Activated T-helper 17 cell treated with anti-CD3 and anti-CD28 coated beads, Interleukin-2, amount 50 U/mL, for 72 hours (primary cell): ENCODE data around the gene RBM10. TPM values are rescaled to one million over a fixed set of nuclear protein-coding genes. Genes with fewer than 3 reads are reported as not detected.

ENCODE experiments used
- ATAC-seq: fragments of 150-1000 bp; cut with Tn5 transposase; replicated peaks from 2 replicates; pipeline ENCODE4 v1.10.0; 2021; ENCODE audit warnings: mild to moderate bottlenecking, moderate library complexity
- H3K27ac Mint-ChIP-seq: one replicate; pipeline ENCODE4 v1.8.0; 2022; ENCODE audit warnings: mixed read lengths
- H3K27me3 Mint-ChIP-seq: one replicate; pipeline ENCODE4 v1.8.0; 2022; ENCODE audit warnings: mixed read lengths
- H3K36me3 Mint-ChIP-seq: one replicate; pipeline ENCODE4 v1.8.0; 2022; ENCODE audit warnings: low read depth, mild to moderate bottlenecking, mixed read lengths
- H3K4me1 Mint-ChIP-seq: one replicate; pipeline ENCODE4 v1.8.0; 2022; ENCODE audit warnings: mixed read lengths
- H3K4me3 Mint-ChIP-seq: one replicate; pipeline ENCODE4 v1.8.0; 2022; ENCODE audit warnings: mild to moderate bottlenecking, mixed read lengths
- H3K9me3 Mint-ChIP-seq: one replicate; pipeline ENCODE4 v1.8.0; 2022; ENCODE audit warnings: mixed read lengths
- total RNA-seq, 2 donors: library from RNA; stranded (reverse); gene quantifications; one replicate each; pipeline ENCODE4 v1.2.3, GENCODE V29; 2022

Gene RBM10
- total RNA-seq, 2 donors from 2014 or later, result 54.3 to 57.9 TPM

DNA sequence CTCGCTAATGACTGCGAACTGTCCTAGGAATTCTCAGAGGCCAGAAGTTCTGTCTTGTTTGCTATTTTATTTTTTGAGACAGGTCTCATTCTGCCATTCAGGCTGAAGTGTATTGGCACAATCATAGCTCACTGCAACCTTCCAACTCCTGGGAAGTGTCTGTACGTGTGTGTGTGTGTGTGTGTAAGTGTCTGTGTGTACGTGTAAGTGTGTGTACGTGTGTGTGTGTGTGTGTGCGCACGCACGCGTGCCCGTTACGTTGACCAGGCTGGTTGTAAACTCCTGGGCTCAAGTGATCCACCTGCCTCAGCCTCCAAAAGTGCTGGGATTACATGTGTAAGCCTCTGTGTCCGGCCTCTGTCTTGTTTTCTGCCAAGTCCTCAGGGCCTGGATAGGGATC lies 63.1 kb downstream of the RBM10 start:
- no peaks in the 10 kb centered on the region for H3K27me3 Mint-ChIP-seq
- peaks cover 97% of the 10 kb centered on the region for H3K36me3 Mint-ChIP-seq
- no peaks in the 10 kb centered on the region for H3K9me3 Mint-ChIP-seq
- H3K4me1 Mint-ChIP-seq, result peaks cover 6% of the 10 kb centered on the region
- H3K27ac Mint-ChIP-seq, result no peak overlapping the region
- no peak overlapping the region for H3K4me3 Mint-ChIP-seq
- no peak for ATAC-seq

DNA sequence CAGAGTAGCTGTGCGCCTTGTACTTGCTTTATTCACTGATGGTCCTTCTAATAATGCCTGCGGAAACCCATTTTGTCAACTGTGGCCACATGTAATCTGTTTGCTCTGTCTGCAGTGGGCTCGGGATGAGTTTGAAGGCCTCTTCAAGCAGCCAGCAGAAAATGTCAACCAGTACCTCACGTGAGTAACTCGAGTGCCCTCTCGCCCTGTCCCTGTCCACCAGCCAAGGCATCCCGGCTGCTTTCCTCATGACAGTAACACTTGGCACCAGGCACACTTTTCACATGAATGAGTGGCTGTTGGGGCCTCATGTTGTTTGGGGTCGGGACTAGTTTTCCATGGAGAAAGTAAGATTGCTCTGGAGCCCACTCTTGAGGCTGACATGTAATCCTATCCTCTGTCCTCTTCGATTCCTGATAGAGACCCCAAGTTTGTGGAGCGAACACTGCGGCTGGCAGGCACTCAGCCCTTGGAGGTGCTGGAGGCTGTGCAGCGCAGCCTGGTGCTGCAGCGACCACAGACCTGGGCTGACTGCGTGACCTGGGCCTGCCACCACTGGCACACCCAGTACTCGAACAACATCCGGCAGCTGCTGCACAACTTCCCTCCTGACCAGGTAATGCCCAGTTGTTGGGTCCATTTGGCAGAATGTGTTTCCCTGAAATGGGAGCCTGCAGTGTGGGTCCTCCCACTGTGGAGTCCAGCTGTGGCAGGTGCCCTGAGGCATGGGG lies 64.7 kb downstream of the RBM10 start:
- no peaks in the 10 kb centered on the region for H3K9me3 Mint-ChIP-seq
- no peaks in the 10 kb centered on the region for H3K27me3 Mint-ChIP-seq
- no peak for ATAC-seq
- no peak overlapping the region for H3K4me3 Mint-ChIP-seq
- H3K27ac Mint-ChIP-seq, result no peak overlapping the region
- H3K36me3 Mint-ChIP-seq, result peaks cover 97% of the 10 kb centered on the region
- peaks cover 5% of the 10 kb centered on the region for H3K4me1 Mint-ChIP-seq

- Mint-ChIP-seq H3K36me3 (peaks cover 96% of the 10 kb centered on the region), H3K27ac (no peak overlapping the region), H3K27me3 (no peaks in the 10 kb centered on the region), H3K4me1 (peaks cover 1% of the 10 kb centered on the region), H3K4me3 (no peak overlapping the region), H3K9me3 (no peaks in the 10 kb centered on the region)
- no peak for ATAC-seq
These were observed 65.8 kb downstream of the RBM10 start for GRCh38 chrX:47210661-47211425.

DNA sequence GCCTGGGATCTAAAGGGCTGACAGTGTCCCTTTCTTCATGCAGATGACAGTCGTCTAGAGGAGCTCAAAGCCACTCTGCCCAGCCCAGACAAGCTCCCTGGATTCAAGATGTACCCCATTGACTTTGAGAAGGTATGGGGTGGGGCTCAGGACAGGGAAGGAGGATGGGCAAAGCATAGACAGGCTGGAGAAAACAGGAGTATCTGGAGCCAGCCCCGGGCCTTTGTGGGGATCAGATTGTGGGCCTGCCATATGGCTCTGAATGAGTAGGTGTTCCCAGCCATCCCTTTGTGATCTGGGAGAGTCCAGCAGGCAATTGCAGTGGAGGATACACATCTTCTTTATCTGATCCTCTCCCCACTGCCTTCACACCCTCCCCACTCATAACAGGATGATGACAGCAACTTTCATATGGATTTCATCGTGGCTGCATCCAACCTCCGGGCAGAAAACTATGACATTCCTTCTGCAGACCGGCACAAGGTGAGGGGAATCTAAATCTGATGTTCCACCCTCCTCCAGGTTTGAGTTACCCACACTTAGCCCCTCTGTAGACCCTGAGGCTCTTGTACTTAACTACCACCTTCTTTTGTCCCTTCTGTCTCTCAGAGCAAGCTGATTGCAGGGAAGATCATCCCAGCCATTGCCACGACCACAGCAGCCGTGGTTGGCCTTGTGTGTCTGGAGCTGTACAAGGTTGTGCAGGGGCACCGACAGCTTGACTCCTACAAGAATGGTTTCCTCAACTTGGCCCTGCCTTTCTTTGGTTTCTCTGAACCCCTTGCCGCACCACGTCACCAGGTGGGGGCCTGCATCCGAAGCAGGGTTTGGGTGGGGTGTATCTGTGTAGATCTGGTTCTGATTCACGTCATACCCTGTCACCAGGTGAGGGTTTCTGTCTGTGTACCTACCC lies 67.6 kb downstream of the RBM10 start:
- H3K27me3 Mint-ChIP-seq, result no peaks in the 10 kb centered on the region
- H3K27ac Mint-ChIP-seq, result peak overlapping the region; percentile 45
- H3K36me3 Mint-ChIP-seq, result peaks cover 92% of the 10 kb centered on the region
- no peak for ATAC-seq
- H3K9me3 Mint-ChIP-seq, result no peaks in the 10 kb centered on the region
- peaks cover 17% of the 10 kb centered on the region for H3K4me1 Mint-ChIP-seq
- no peak overlapping the region for H3K4me3 Mint-ChIP-seq

GRCh38 chrX:47214435-47215077 lies 69.5 kb downstream of the RBM10 start:
- H3K27me3 Mint-ChIP-seq, result no peaks in the 10 kb centered on the region
- no peak for ATAC-seq
- H3K4me1 Mint-ChIP-seq, result peaks cover 21% of the 10 kb centered on the region
- no peak overlapping the region for H3K27ac Mint-ChIP-seq
- peaks cover 92% of the 10 kb centered on the region for H3K36me3 Mint-ChIP-seq
- no peaks in the 10 kb centered on the region for H3K9me3 Mint-ChIP-seq
- H3K4me3 Mint-ChIP-seq, result no peak overlapping the region

GRCh38 chrX:47215291-47215900 lies 70.4 kb downstream of the RBM10 start:
- H3K27ac Mint-ChIP-seq, result no peak overlapping the region
- H3K27me3 Mint-ChIP-seq, result no peaks in the 10 kb centered on the region
- no peaks in the 10 kb centered on the region for H3K9me3 Mint-ChIP-seq
- H3K36me3 Mint-ChIP-seq, result peaks cover 92% of the 10 kb centered on the region
- H3K4me1 Mint-ChIP-seq, result peaks cover 29% of the 10 kb centered on the region
- no peak overlapping the region for H3K4me3 Mint-ChIP-seq
- ATAC-seq, result no peak

- peaks cover 36% of the 10 kb centered on the region for H3K4me1 Mint-ChIP-seq
- H3K36me3 Mint-ChIP-seq, result peaks cover 92% of the 10 kb centered on the region
- H3K9me3 Mint-ChIP-seq, result no peaks in the 10 kb centered on the region
- peak overlapping the region; percentile 89 for H3K4me3 Mint-ChIP-seq
- H3K27ac Mint-ChIP-seq, result peak overlapping the region; percentile 97
- H3K27me3 Mint-ChIP-seq, result no peaks in the 10 kb centered on the region
- ATAC-seq, result no peak
These were observed 71.4 kb downstream of the RBM10 start for GRCh38 chrX:47216393-47216925.

DNA sequence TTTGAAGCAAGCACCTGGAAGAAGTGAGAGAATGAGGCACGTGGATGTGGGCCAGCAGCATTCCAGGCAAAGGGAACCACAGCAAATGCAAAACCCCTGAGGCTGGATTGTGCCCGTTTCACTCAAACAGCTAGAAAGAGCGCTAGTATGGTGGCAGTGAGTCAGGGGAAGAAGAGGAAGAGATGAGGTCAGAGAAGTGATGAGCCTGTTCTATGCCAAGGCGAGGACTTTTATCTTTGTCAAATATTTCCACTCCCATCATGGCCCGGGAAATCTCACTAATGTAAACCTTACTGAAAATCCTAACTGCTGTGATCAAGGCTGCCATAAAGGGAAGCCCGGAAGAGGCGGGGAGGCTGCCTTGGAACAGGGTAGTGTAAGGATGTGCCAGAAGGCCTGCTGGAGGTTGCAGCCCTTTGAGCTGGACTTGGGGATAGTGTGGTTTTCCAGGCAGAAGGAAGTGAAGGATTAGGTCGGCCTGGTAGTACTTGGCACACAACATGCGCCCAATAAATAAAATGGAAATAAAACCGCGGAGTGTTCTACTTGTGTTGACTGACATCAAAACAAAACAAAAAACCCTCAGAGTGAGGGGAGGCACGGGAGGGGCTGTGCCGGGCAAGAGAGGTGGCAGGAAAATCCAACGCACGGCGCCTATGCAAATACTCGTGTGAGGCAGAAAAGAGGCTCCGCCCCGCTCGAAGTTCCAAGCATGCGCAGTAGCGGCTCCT lies 72.3 kb downstream of the RBM10 start:
- Mint-ChIP-seq H3K27ac (peak overlapping the region; percentile 97), H3K4me1 (peaks cover 36% of the 10 kb centered on the region), H3K27me3 (no peaks in the 10 kb centered on the region)

GRCh38 chrX:47217852-47218279 lies 72.8 kb downstream of the RBM10 start:
- Mint-ChIP-seq H3K36me3 (peaks cover 88% of the 10 kb centered on the region), H3K9me3 (no peaks in the 10 kb centered on the region), H3K27me3 (no peaks in the 10 kb centered on the region), H3K4me3 (peak overlapping the region; percentile 89), H3K27ac (peak overlapping the region; percentile 97), H3K4me1 (peaks cover 36% of the 10 kb centered on the region)
- ATAC-seq, result peak; percentile 87

More for the DNA sequence above, 72.3 kb downstream of the RBM10 start:
- peaks cover 91% of the 10 kb centered on the region for H3K36me3 Mint-ChIP-seq
- H3K4me3 Mint-ChIP-seq, result peak overlapping the region; percentile 89
- peak; percentile 41 for ATAC-seq
- no peaks in the 10 kb centered on the region for H3K9me3 Mint-ChIP-seq

DNA sequence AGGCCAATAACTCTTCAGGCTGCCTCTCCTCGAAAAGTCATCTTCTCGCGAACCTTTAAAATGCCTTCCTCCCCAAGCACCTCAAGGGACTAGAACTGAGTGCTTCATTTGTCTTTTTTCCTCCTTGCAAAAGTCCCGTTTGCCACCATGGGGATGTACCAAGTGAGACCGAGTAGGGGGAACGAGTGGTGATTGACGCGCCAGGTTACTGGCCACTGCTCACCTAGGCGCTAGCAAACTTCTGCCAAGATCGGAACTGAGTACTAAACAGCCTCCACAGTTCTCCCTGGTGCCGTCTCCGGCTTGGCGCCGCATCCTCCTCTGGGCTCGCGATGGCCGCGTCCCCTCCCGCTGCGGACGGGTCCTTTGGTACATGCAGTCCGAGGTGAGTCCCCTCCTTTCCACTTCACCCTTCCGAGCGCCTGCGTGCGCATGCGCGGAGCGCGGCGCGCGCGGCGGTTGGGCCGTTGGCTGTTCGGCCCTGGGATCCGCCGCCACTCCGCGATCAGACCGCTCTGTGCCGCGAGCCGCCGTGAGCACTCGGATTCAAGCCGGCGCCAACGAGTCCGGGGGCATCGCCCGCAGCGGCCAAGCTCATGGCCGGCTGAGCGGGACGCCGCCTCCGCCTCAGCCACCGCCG lies 73.4 kb downstream of the RBM10 start, which contains the start of gene CDK16:
CDK16 (plus strand) TSS at position 402 of the 640 bp plus-strand sequence. CDS start 4,877 bp downstream, outside the sequence.
- peak within 1 kb of the TSS; percentile 89 for H3K4me3 Mint-ChIP-seq
- peak; percentile 50 for ATAC-seq
- H3K9me3 Mint-ChIP-seq, result no peaks in the 10 kb centered on the region
- H3K36me3 Mint-ChIP-seq, result peaks cover 86% of the 10 kb centered on the region
- H3K27me3 Mint-ChIP-seq, result no peaks in the 10 kb centered on the region
- H3K27ac Mint-ChIP-seq, result peak within 1 kb of the TSS; percentile 97
- peaks cover 36% of the 10 kb centered on the region for H3K4me1 Mint-ChIP-seq

- H3K27me3 Mint-ChIP-seq, result no peaks in the 10 kb centered on the region
- no peaks in the 10 kb centered on the region for H3K9me3 Mint-ChIP-seq
- peaks cover 36% of the 10 kb centered on the region for H3K4me1 Mint-ChIP-seq
- H3K36me3 Mint-ChIP-seq, result peaks cover 86% of the 10 kb centered on the region
- peak overlapping the region; percentile 97 for H3K27ac Mint-ChIP-seq
- H3K4me3 Mint-ChIP-seq, result peak overlapping the region; percentile 89
- ATAC-seq, result no peak
These were observed 74.1 kb downstream of the RBM10 start for GRCh38 chrX:47218920-47219815.

DNA sequence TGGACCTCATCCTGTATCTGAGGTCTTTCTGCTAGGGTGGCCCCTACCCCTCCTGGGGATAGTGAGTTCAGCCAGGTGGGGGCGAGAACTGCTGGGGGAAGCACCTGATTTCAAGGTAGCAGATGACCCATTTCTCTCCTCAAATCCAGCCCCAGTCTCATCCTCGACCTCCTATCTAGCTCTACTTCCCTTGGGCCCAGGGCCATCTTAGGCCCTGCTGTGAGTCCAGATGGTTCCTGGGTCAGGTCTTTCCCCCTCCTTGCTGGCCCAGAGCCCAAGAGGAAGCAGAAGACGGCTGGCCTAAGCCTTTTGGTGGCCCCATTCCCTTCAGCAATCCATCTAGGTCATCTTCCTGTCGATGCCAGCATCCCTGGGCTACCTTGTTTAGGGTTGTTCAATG lies 76.7 kb downstream of the RBM10 start:
- no peaks in the 10 kb centered on the region for H3K27me3 Mint-ChIP-seq
- no peaks in the 10 kb centered on the region for H3K9me3 Mint-ChIP-seq
- peaks cover 88% of the 10 kb centered on the region for H3K36me3 Mint-ChIP-seq
- H3K4me3 Mint-ChIP-seq, result no peak overlapping the region
- no peak overlapping the region for H3K27ac Mint-ChIP-seq
- H3K4me1 Mint-ChIP-seq, result peaks cover 26% of the 10 kb centered on the region
- no peak for ATAC-seq
